HG03097 (cell line): Measurements from ENCODE around the gene NALCN.

ENCODE experiments used
- ATAC-seq: cut with Tn5 transposase; IDR thresholded peaks from one replicate; pipeline ENCODE4 v1.9.1; 2021; ENCODE audit not compliant: unreplicated experiment, low FRiP score

The NALCN gene

GRCh38 chr13:101053301-101054093, 362.8 kb downstream of the NALCN start:
- no peak for ATAC-seq

DNA sequence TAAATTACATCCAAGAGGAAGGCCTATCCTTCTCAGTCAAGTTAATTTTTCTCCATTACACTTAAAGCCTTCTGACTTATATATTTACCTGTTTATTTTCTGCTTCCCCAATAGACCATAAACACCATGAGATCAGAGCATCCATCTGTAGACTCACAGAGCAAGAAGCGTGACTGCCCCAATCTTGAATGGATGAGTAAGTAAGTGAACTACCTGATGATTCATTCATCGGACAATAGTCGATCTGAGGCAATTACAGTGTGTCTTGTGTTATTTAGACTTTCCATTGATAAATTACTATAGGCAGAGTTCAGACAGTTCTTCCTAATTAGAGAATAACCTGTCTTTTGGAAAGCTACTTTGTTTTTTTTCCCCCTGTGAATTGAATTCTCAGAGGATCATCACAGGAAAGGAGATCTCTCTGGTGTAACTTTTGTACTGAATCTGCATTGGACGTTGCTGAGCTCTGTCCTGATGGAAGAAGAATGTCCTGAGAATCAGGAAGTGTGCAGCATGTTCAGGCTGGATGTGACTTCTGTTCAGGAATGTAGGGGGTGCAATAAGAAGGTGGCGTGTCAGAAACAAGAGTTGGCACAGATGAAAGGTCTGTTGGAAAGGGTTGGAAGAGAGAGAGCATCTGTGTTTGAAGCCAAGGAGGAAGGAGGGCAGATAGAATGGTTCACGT, 367.0 kb downstream of the NALCN start:
- ATAC-seq: no peak

DNA sequence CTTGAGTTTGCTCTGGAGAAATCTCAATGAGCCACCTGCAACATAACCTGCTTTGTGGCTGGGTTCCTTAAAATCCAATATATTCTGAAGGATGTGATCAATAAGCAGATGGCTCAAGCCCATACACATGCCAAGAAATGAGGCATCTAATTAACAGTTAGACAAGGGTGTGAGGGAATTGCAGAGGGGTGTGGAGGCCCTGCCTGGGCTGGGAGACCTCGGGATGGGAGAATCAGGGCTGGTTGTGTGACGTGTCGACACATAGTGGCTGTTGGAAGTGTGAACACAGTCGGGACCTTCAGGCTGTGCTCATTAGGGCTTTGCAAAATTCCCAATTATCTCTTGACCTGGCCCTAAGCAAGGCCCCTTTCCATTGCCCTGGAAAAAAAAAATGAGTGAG, 379.8 kb downstream of the NALCN start:
- no peak for ATAC-seq

GRCh38 chr13:101035119-101035620, 381.1 kb downstream of the NALCN start:
- no peak for ATAC-seq

- no peak for ATAC-seq
Observed at GRCh38 chr13:101026736-101027398, 389.4 kb downstream of the NALCN start.

GRCh38 chr13:101026328-101026727, 390.0 kb downstream of the NALCN start:
- no peak for ATAC-seq

- no peak for ATAC-seq
Observed at GRCh38 chr13:101025925-101026324, 390.4 kb downstream of the NALCN start.

DNA sequence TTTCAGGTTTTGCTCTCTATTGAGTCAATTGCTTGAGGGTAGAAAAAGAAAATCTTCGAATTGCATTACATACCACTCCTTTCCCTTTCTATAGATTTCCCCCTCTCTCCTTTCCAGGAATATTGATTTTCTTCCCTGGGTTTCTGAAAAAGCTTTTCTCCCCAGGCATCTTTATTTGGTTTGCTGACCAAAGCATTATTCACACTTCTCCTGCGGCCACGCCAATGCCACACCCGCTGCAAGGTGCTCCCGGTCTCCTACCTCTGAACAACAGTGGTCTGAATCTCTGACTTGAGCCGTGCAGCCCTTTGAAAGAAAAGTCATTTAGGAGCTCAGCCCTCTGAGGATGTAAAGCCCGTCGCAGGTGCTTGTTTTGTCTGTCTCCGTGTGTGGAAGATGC, 390.8 kb downstream of the NALCN start:
- ATAC-seq: no peak

DNA sequence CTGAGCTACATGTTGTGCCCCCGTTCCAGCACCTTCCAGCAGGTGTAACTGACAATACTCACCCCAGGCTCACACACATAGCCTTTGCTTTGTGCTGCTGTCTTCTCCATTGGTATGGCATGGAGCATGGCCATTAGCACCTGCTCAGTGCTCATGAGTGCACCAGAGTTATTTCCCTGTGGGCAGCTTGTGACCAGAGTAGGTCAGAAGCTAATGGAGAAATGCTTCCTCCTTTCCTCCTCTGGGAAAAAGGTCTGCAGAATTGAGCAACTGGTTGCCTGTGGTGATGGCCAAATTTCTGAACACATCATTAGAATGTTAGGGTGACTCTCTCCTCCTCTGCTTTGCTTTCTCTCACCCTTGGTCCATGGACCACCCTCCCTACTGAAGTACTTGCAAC, 397.2 kb downstream of the NALCN start:
- no peak for ATAC-seq

- ATAC-seq: no peak
Observed at GRCh38 chr13:101018720-101019119, 397.6 kb downstream of the NALCN start.

DNA sequence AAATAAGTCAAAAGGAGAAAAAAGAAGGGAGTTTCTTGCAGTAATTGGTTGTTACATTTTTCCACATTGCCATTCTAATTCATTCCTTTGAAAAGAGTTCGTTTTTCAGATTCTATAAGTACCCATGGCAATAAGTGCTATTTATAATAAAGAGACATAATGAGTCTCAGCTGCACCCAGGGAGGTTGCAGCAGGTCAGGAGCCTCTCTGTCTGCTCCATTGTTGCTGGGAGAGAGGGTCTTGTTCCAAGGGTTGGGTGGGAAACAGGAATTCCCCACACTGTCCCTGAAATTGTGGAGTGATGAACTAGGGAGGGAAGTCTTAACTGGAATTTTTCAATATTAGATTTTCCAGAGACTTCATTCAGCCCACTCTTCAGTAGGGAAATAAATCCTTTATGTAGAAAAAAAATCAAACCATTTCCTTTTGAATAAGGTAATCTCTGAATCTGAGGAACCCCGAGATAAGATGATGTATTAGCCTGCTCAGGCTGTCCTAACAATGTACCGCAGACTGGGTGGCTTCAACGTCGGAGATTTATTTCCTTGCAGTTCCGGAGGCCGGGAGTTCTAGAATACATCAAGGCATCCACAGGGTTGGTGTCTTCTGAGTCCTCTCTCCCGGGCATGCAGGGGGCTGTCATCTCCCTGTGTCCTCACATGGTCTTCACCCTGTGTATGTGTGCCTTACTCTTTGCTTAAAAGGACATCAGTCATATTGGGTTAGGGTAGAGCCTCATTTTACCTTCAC, 399.0 kb downstream of the NALCN start:
- ATAC-seq: no peak

DNA sequence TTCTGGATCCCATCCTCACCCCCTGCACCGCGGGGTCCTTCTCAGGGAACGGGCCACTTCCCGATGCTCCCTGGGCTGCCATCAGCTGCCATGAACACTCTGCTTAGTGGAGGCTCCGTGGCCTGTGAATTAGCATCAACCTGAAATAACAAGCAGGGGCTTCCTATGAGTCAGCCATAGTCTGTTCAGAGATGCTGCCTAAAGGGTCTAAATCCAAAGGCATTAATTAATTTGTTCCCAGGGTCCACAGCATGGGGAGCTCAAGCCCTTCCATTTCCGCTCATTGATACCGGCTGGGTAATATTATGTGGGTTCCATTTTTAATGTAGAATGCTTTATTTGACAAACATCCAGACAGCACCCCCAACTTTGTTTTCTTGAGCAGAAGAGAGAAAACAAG, 399.8 kb downstream of the NALCN start:
- no peak for ATAC-seq

GRCh38 chr13:101013245-101013644, 403.1 kb downstream of the NALCN start:
- no peak for ATAC-seq

GRCh38 chr13:101010100-101010499, 406.2 kb downstream of the NALCN start:
- no peak for ATAC-seq

DNA sequence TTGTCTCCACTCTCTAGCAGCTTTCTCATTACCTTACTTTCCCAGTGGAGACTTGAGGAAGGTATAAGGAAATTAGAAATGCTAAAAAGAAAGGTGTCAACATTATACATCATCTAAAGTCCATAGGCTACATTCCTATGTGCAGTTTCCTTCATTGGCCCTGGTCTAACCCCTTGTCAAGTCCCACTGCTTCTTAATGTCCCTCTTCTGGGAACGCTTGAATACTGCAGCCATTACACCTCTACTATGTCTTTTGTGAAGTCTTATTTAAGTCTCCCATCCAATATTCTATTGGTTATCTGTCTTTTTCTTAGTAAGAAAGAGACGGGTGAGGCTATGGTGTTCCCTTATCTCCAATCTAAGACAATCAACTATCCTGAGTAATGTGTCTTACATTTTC, 409.1 kb downstream of the NALCN start:
- ATAC-seq: no peak
